Cardiac muscle cell (in vitro differentiated cells and primary cell): ENCODE results near the gene RIPOR2. TPM values are rescaled to one million over a fixed set of nuclear protein-coding genes. Genes with fewer than 3 reads are reported as not detected.

Experiments
- polyA plus RNA-seq: library from polyadenylated mRNA; unstranded; fragments of >200 nt; fragmentation: Nextera tagmentation; extraction: Ambion mirVana; gene quantifications from 2 replicates; pipeline ENCODE4 v1.2.1, GENCODE V29; 2016
- total RNA-seq: library from RNA; depleted of rRNA; stranded (reverse); fragments of >200 nt; gene quantifications from 2 replicates; pipeline ENCODE4 v1.2.3, GENCODE V29; 2016

RIPOR2 gene
- total and polyA plus RNA-seq, 2 experiments from 2014 or later = 2.2 to 6.9 TPM

Other genes starting within 250 kb of the RIPOR2 start
- gene C6orf62, start 216.8 kb downstream of the RIPOR2 start, total RNA-seq = 52.7 and 59.7 TPM in 2 replicates
- 52.8 and 59.6 TPM in 2 replicates for gene C6orf62, start 216.8 kb downstream of the RIPOR2 start, polyA plus RNA-seq
- 30.2 and 33.4 TPM in 2 replicates for gene GMNN, start 161.0 kb downstream of the RIPOR2 start, total RNA-seq
- 69.3 and 82.7 TPM in 2 replicates for gene GMNN, start 161.0 kb downstream of the RIPOR2 start, polyA plus RNA-seq
- not detected in 2 replicates for gene ARMH2, start 137.0 kb downstream of the RIPOR2 start, total RNA-seq
- not detected in 2 replicates for gene ARMH2, start 137.0 kb downstream of the RIPOR2 start, polyA plus RNA-seq